SU-DHL-6 (cell line): ENCODE data around the gene IL1R2.

Experiments
- EZH2phosphoT487 ChIP-seq: fragments of 200-600 bp; sonication (generic), shearing (Covaris generic); conservative IDR thresholded peaks from 2 replicates; pipeline ENCODE4 v1.6.1; 2018; ENCODE audit warnings: mild to moderate bottlenecking, antibody characterized with exemption, low read length, moderate library complexity, mixed read lengths
- TF ChIP-seq, protein P1 (sequence below): fragments of 200-600 bp; sonication (generic); IDR thresholded peaks from one replicate; pipeline ENCODE4 v1.5.1; 2017; ENCODE audit warnings: antibody characterized with exemption, mild to moderate bottlenecking, low read length, moderate library complexity; ENCODE audit not compliant: insufficient read depth, poor library complexity, severe bottlenecking

GRCh38 chr2:102041351-102041750, 49.6 kb downstream of the IL1R2 start:
- TF ChIP-seq, protein P1, sequence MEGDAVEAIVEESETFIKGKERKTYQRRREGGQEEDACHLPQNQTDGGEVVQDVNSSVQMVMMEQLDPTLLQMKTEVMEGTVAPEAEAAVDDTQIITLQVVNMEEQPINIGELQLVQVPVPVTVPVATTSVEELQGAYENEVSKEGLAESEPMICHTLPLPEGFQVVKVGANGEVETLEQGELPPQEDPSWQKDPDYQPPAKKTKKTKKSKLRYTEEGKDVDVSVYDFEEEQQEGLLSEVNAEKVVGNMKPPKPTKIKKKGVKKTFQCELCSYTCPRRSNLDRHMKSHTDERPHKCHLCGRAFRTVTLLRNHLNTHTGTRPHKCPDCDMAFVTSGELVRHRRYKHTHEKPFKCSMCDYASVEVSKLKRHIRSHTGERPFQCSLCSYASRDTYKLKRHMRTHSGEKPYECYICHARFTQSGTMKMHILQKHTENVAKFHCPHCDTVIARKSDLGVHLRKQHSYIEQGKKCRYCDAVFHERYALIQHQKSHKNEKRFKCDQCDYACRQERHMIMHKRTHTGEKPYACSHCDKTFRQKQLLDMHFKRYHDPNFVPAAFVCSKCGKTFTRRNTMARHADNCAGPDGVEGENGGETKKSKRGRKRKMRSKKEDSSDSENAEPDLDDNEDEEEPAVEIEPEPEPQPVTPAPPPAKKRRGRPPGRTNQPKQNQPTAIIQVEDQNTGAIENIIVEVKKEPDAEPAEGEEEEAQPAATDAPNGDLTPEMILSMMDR = no peak
- TF ChIP-seq EZH2phosphoT487 = no peak
